Measurements from ENCODE around the gene PRRT1B.
"Not testable (repeated sequence)": the region's sequence is repeated elsewhere in the genome, so short reads cannot be mapped to it uniquely, and the experiment has no call there.

Gene PRRT1B

DNA sequence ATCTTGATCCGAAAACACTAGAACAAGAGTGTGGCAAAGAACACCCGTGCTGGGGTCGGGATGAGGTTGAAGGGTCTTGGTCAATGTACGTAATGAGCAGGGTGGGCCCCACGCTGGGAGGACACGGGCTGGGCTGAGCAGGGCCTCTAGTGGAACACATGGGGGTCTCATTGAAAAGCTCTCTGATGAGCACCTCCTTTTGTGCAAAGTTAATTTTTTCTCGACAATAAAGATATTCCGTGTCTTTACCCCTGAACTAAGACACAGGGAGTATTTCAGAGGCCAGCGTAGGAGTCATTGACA, 22.3 kb upstream of the PRRT1B start:
- FAIRE-seq, result no peak

DNA sequence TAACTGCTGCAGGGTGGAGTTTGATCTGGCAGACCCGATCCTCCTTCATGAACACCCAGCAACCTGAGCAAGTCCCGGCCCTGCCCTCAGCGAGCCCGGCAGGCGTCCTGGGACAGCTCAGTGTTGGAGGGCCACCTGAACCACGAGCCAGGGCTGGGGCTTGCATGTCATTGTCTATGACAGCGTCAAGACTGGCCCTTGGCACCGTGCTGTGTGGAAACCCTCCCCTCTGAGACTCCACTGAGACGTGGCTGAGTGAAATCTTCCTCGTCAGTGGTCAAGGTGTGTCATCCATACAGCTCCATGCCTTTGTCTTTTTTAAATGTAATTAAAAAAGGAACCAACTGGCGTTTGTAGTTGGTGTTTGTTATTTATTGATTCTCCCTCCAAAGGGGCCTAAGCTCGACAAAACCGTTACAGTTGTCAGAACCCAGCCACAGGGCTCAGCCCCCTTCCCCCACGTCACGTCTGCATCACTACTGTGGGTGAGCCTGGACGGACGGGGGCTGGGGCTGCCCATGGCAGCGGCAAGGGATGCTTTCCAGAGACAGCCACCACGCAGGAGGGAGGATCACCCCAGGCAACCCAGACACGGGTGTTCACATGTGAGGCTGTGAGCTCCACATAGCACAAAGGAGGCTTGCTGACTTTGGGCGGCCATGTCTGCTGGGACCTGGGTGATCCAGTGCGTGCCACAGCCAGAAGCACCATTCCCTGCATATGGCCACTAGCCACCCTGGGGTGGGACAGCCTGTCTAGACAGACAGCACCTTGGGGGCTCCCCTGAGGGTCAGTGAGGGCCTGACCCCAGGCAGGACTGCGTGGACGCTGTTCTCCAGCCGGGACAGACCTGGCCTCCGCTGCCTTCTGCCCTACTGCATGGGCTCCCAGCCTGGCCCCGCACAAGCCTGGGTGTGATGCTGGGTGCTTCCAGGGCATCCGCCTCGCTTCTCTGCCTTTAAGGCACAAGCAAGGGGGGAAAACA, 21.6 kb upstream of the PRRT1B start:
- FAIRE-seq, result no peak

GRCh38 chr9:131524665-131525315, 20.5 kb upstream of the PRRT1B start:
- no peak for FAIRE-seq

DNA sequence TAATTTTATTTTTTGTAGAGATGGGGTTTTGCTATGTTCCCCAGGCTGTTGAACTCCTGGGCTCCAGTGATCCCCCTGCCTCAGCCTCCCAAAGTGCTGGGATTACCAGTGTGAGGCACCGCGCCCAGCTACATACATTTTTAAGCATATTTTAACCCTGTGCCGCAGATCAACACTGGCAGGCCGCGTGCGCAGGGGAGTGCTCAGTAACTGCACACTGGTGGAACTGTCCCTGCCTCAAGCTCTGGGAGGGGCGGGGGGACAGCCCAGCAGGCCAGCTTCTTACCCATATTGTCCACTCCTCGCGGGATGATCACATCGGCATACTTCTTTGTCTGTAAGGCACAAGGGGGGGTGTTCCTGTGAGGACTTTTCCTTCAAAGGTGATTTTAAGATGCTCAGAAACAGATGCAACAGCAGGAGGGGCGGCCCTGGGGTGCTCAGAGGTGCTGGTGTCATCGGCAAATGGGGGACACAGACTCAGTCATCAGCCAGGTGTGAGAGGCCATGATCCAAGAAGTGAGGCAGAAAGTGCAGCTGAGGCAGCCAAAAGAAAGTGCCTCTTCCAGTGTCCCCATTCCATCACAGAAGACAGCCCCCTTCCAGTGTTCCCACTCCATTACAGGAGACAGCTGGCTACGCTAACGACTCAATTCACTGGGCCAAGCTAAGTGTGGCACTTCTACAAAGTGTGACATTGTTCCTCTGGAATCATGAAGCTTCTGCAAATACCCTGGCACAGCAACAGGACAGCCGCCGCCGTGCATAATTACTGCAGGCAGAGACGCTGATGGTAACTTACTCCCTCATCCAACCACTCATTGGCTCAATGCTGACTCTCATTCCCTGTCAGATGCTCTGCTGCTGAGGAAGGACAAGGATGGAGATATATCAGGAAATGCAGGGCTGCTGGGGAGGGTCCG, 19.4 kb upstream of the PRRT1B start:
- no peak for FAIRE-seq

DNA sequence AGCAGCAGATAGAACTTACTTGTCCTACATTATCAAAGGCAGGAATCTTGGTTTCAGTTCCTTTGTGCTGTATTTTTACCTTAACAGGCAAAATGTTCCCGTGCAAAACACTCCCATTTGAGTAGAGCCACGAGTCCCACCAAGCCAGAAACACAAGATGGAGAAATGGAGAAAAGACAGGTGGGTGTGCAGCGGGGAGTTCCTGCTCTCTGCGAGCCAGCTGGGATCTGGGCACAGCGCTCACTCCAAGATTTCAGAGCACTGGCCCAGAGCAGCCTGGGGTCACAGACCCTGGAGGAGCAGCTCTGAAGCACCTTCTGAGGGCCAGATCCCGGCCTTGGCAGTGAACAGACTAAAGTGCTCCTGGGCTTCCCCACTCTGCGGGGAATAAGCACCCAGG, 17.1 kb upstream of the PRRT1B start:
- FAIRE-seq, result no peak

DNA sequence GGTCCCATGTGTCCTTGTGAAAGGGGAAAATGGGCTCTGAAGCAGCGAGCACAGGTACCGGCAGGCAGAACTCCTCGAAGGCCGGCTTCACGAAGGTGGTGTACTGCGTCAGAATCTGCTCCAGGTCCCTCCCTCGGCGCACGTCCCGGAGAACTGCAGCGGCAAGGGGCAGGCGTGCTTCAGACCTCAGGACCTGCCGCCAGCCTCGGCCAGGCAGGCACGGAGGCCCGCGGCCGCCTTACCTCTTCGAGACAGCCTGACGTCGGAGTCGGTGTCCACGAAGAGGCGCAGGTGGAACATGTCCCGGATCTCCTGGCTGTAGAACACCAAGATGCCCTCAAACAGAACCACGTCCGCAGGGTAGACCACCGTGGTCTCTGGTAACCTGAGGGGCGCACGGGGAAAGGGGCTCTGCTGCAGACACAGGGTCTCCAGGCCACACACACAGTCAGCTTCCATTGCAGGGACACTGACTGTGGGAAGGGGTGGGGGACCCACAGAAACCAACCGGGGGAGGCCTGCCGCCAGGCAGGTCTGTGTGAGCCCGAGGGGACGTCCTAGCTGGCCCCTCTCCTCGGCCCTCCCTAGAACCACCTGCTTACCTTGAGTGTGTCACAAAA, 16.3 kb upstream of the PRRT1B start:
- FAIRE-seq, result no peak

DNA sequence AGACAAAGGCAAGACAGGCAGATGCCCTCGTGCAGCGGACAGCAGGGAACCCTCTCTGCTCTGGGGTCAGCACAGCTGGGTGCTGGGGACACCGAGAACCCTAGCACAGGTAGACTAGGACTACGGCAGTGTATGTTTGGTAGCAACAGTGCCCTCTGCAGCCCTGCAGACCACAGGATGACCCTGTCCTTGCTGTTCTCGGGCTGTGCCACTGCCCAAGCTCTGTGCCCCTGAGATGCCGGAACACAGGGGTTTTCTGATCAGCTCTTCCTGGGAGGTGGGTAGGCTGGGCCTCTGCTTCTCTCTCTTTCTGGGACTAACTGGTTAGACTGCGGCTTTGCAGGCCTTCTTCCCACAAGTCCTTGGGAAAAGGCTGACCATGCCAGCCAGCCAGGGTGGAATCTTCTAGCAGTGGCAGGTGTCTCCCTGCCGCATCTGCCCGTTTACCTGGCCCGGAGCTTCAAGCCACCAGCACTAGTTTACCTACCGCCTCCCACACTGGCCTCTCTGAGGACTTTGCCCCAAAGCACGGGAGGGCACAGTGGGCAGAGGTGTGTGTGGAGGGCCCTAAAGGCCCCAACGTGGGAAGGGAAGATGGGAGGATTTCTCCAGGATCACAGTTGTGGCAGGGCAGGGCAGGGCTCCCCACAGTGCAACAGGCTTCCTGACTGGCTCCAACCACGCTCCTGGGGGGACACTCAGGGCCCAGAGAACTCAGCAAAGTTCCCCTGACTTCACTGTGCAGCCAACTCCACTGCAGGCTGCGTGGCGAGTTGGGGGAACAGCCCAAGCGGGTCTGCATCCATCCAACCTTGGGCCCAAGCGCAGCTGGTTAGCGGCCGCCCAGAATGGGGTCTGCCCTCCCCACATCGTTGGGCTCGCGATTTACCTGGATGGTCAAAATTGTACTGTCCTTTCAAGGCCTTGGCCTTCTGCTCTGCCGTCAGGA, 15.5 kb upstream of the PRRT1B start:
- FAIRE-seq, result no peak

DNA sequence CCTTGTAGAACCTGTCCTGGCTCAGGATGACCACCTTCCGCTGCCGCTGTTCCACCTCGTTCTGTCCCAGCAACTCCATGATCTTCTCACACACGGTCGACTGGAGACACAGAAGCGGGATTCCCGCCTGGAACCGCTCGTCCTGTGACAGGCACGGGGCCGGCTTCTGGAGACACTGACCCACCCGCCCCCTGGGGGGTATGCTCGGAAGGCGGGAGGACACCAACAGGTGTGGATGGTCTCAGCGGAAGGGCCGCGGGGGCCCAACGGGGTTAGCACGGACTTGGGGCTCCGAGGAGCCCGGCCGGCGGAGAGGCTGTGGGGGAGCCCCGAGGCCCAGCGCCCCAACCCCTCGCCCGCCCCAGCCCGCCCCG, 14.8 kb upstream of the PRRT1B start:
- no peak for FAIRE-seq

- FAIRE-seq, result no peak
These were observed 14.1 kb upstream of the PRRT1B start, which contains the start of gene UCK1 for GRCh38 chr9:131530920-131531832. Gene UCK1, minus strand, starts transcription at chr9:131531263. Its CDS starts 89 bp downstream, at chr9:131531174.

DNA sequence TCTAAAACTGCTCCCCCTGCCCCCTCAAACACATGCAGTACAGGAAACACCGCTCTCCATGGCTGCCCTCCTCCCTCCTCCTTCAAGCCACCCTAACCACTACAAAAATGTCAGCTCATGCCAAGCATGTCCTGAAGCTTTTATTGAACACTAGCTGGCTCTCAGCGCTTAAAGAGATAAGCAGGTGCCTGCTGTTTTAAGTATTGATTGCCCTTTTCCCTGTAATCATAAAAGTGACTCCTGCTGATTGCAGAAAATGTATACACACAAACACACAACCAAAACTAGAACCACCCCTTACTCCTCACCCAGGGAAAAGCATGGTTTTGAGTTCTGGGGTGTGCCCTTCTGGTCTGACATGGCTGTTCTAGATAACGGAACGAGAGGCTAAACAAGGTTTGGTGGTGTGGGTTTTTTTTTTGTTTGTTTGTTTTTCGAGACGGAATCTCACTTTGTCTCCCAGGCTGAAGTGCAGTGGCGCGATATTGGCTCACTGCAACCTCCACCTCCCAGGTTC, 10.5 kb upstream of the PRRT1B start:
- no peak for FAIRE-seq

- no peak for FAIRE-seq
These were observed 7.4 kb upstream of the PRRT1B start for GRCh38 chr9:131537946-131538345.

DNA sequence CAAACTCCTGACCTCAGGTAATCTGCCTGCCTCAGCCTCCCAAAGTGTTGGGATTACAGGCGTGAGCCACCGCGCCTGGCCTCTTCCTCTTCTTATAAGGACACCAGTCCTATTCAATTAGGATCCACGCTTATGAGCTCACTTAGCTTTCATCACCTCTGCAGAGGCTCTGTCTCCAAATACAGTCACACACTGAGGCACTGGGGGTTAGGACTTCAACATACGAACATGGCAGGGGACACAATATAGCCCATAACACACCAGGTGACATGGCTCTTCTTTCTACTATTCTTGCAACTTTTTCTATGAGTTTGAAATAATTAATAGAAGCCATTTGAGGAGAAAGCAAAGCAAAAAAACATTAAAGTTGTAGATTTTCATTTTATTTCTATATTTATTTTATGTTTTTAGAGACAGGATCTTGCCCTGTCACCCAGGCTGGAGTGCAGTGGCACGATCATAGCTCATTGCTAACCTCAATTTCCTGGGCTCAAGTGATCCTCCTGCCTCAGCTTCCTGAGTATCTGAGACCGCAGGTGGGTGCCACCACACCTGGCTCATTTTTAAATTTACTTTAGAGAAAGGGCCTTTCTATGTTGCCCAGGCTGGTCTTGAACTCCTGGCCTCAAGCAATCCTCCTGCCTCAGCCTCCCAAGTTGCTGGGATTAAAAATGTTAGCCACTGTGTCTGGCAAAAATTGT, 6.0 kb upstream of the PRRT1B start:
- no peak for FAIRE-seq

DNA sequence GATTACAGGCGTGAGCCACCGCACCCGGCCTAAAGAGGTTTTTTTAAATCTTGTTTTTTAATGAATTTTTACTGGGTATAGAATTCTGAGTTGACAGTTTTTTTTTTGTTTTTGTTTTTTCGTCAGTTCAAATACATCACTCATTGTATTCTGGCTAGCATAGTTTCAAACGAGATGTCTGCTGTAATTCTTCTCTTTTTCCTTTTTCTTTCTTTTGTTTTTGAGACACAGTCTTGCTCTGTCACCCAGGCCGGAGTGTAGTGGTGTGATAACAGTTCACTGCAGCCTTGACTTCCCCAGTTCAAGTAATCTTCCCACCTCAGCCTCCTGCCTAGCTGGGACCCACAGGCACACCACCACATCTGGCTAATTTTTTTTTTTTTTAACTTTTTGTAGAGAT, 2.2 kb upstream of the PRRT1B start:
- FAIRE-seq, result no peak

- no peak for FAIRE-seq
These were observed 538 bp downstream of the PRRT1B start for GRCh38 chr9:131545786-131546335.

DNA sequence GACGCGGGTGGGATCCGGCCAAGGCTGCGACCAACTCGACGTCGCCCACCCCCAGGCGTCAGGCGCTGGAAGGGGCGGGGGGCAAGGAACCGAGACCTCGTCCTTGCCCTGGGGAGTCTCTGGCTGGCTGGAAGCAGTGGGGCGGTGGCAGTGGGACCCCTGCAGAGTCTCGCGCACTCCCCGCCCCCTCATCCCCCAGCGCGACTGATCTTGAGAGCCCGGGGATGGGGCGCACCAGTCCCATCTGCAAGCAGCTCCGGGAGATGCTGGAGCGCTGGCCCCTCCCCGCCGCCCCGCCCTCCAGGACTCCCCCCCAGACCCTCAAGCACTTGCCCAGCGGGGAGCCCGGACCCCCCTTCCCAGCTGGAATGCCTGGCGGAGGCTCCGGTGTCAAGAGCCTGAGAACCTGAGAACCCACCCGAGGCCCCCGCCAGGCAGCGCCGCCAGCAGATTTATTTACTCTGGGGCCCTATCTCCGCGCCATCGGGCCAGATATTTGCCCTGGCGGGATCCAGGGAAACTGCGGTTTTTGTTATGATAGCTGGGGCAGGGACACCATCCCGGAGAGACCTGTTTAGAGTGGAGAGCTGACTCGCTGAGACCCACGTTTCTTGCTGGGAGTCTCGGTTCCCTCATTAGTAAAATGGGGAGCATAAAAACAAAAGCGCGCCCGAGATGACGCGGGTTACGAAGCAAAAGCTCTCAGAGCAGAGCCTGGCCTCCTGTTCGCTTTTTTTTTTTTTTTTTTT, 1.2 kb downstream of the PRRT1B start:
- no peak for FAIRE-seq

DNA sequence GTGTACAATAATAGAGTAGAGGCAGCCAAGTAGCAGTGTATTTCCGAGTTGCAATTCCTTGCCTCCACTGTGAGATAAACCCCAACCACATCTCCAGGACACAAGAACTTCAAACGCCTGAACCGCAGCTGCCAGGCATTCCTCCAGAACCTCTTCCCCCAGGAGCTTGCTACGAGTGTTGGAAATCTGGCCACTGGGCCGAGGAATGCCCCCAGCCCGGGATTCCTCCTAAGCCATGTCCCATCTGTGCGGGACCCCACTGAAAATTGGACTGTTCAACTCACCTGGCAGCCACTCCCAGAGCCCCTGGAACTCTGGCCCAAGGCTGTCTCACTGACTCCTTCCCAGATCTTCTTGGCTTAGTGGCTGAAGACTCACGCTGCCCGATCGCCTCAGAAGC, 3.9 kb downstream of the PRRT1B start:
- not testable (repeated sequence) for FAIRE-seq

DNA sequence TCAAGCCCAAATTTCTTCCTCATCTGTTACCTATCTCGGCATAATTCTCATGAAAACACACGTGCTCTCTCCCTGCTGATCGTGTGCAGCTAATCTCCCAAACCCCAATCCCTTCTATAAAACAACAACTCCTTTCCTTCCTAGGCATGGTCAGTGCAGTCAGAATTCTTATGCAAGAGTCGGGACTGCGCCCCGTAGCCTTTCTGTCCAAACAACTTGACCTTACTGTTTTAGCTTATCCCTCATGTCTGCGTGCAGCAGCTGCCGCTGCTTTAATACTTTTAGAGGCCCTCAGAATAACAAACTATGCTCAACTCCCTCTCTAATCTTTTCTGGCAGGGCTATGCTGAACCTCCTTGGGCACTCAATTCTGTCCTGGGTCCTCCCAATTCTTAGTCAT, 5.1 kb downstream of the PRRT1B start:
- not testable (repeated sequence) for FAIRE-seq

DNA sequence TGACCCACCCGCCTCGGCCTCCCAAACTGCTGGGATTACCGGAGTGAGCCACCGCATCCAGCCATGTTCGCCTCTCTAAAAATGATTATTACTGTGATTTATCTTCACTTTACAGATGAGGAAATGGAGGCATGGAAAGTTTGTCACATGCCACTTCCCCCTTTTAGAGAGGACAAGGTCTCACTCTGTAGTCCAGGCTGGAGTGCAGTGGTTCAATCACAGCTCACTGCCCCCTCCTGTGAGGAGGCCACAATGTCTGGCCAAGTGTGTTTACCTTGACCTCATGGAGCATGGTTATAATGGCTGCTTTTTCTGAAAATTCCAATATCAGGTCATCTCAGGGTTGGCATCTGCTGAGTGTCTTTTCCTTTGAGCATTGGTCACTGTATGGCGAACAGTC, 6.7 kb downstream of the PRRT1B start:
- no peak for FAIRE-seq
